CD4-positive, alpha-beta memory T cell (primary cell): ENCODE results near the gene RETREG1. TPM values are rescaled to one million over a fixed set of nuclear protein-coding genes. Genes with fewer than 3 reads are reported as not detected.
"Not testable (repeated sequence)": the region's sequence is repeated elsewhere in the genome, so short reads cannot be mapped to it uniquely, and the experiment has no call there.

ENCODE experiments used
- CTCF ChIA-PET: fragments of 350-600 bp; sonication (Branson Sonifier 250); formaldehyde crosslinking; loops from one replicate; lab custom pipeline; 2021; ENCODE audit warnings: inconsistent platforms; ENCODE audit not compliant: partially characterized antibody; lab: Charles Lee
- POLR2A ChIA-PET: fragments of 350-600 bp; sonication (Branson Sonifier 250); formaldehyde crosslinking; loops from one replicate; lab custom pipeline; 2021; ENCODE audit not compliant: partially characterized antibody; lab: Charles Lee
- DNase-seq, 5 donors: peaks; one replicate each; pipeline versions ENCODE4 v3.0.0 to v3.0.0-alpha.2; 2020 to 2022; ENCODE audit warnings: mixed read lengths in 1 of 5
- H3K27ac ChIP-seq: one replicate; pipeline ENCODE4 v1.7.0; 2013; ENCODE audit warnings: low read depth, low read length
- H3K27me3 ChIP-seq: 2 replicates; pipeline ENCODE4 v1.7.0; 2013; ENCODE audit warnings: mild to moderate bottlenecking, low read length, moderate library complexity; ENCODE audit not compliant: insufficient read depth
- H3K36me3 ChIP-seq: 2 replicates; pipeline ENCODE4 v1.7.0; 2013; ENCODE audit warnings: mild to moderate bottlenecking, low read length, moderate library complexity; ENCODE audit not compliant: insufficient read depth
- H3K4me1 ChIP-seq: 2 replicates; pipeline ENCODE4 v1.7.0; 2013; ENCODE audit warnings: mild to moderate bottlenecking, low read length, moderate library complexity; ENCODE audit not compliant: insufficient read depth
- H3K4me3 ChIP-seq, 2 donors: one replicate each; pipeline ENCODE4 v1.7.0; 2013; ENCODE audit warnings: low read length in 2 of 2, mild to moderate bottlenecking in 1 of 2
- H3K9me3 ChIP-seq, 2 donors: one replicate each; pipeline ENCODE4 v1.7.0; 2013; ENCODE audit warnings: low read length in 2 of 2, control low read depth in 1 of 2; ENCODE audit not compliant: control insufficient read depth in 1 of 2
- H3K27ac Mint-ChIP-seq, 7 donors: one replicate each; pipeline ENCODE4 v1.8.0; 2020 to 2021; ENCODE audit warnings: mixed read lengths in 7 of 7, mild to moderate bottlenecking in 6 of 7, inconsistent platforms in 3 of 7, moderate library complexity in 3 of 7
- H3K27me3 Mint-ChIP-seq, 2 donors: one replicate each; pipeline ENCODE4 v1.8.0; 2020 to 2021; ENCODE audit warnings: mixed read lengths in 2 of 2
- H3K36me3 Mint-ChIP-seq, 2 donors: one replicate each; pipeline ENCODE4 v1.8.0; 2020 to 2021; ENCODE audit warnings: mixed read lengths in 2 of 2, inconsistent platforms in 1 of 2, mild to moderate bottlenecking in 1 of 2
- H3K4me1 Mint-ChIP-seq, 4 donors: one replicate each; pipeline ENCODE4 v1.8.0; 2020 to 2021; ENCODE audit warnings: mixed read lengths in 4 of 4, mild to moderate bottlenecking in 1 of 4
- H3K4me3 Mint-ChIP-seq, 8 donors: one replicate each; pipeline ENCODE4 v1.8.0; 2020 to 2021; ENCODE audit warnings: mixed read lengths in 8 of 8, mild to moderate bottlenecking in 7 of 8, moderate library complexity in 6 of 8, inconsistent platforms in 3 of 8
- H3K9me3 Mint-ChIP-seq, 8 donors: one replicate each; pipeline ENCODE4 v1.8.0; 2020 to 2021; ENCODE audit warnings: mixed read lengths in 8 of 8, mild to moderate bottlenecking in 5 of 8, inconsistent platforms in 3 of 8, moderate library complexity in 1 of 8
- intact Hi-C: fragments of 100-400 bp; cut with micrococcal nuclease; formaldehyde crosslinking; loops from one replicate; pipeline ENCODE4 v1.15.1; 2023
- polyA plus RNA-seq, 2 donors: library from polyadenylated mRNA; unstranded; fragments of 300-500 nt; fragmentation: Illumina TruSeq; gene quantifications; one replicate each; pipeline ENCODE4 v1.2.3, GENCODE V29; 2021
- total RNA-seq, 2 experiments: library from RNA; stranded (reverse); gene quantifications; one replicate each; pipeline ENCODE4 v1.2.3, GENCODE V29; 2021

RETREG1 gene
- total and polyA plus RNA-seq, 4 experiments from 2014 or later, result 26.6 to 79.5 (median 49.3) TPM

DNA sequence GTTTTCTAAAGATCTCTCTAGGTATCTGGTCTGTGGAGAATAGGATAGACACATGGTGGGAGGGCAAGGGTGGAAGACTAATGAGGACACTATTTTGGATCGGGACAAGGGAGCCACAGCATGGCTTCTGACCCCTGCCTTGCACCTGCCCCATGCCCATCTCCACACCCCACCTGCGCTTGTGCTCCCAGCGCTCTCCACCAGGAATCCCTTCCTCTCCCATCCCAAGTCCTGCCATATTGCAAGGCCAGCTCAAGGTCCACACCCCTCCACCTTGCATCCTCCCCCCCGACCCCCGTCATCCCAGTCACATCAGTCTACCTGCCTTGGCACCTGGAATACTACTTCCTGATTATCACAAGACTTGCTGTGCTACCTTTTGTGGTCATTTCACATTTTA is 44.2 kb upstream of the RETREG1 start:
- H3K36me3 ChIP-seq, result no peaks in the 10 kb centered on the region
- Mint-ChIP-seq H3K4me3 (no peak overlapping the region), H3K27ac (no peak overlapping the region), H3K4me1 (no peaks in the 10 kb centered on the region), H3K36me3 (no peaks in the 10 kb centered on the region), H3K9me3 (peaks cover 0 to 4% (median under 1%) of the 10 kb centered on the region in 8 donors), H3K27me3 (peaks cover 3 to 9% of the 10 kb centered on the region in 2 donors)
- ChIA-PET CTCF (interaction anchor here (1.6 kb wide), 1 partner anchor 15 kb away, joined by 5 read pairs; no protein-coding TSS in a partner anchor), POLR2A (no interaction called here)
- H3K4me3 ChIP-seq, result no peak overlapping the region
- no peaks in the 10 kb centered on the region for H3K27me3 ChIP-seq
- DNase-seq, result no peak
- H3K27ac ChIP-seq, result no peak overlapping the region
- intact Hi-C loops, result no loop called here
- no peaks in the 10 kb centered on the region for H3K9me3 ChIP-seq
- no peaks in the 10 kb centered on the region for H3K4me1 ChIP-seq

- Mint-ChIP-seq H3K4me1 (no peaks in the 10 kb centered on the region), H3K4me3 (no peak overlapping the region), H3K9me3 (peaks cover 0 to 4% (median under 1%) of the 10 kb centered on the region in 8 donors), H3K36me3 (no peaks in the 10 kb centered on the region), H3K27ac (no peak overlapping the region), H3K27me3 (peaks cover 3 to 9% of the 10 kb centered on the region in 2 donors)
- DNase-seq, result no peak
- Histone ChIP-seq H3K4me1 (no peaks in the 10 kb centered on the region), H3K36me3 (no peaks in the 10 kb centered on the region), H3K27ac (no peak overlapping the region), H3K4me3 (no peak overlapping the region), H3K9me3 (no peaks in the 10 kb centered on the region), H3K27me3 (no peaks in the 10 kb centered on the region)
- intact Hi-C loops, result no loop called here
- POLR2A ChIA-PET, result no interaction called here
- CTCF ChIA-PET, result interaction anchor here (0.7 kb wide), 1 partner anchor 107 kb away, joined by 3 read pairs; no protein-coding TSS in a partner anchor
Observed at GRCh38 chr5:16659536-16659935, 42.7 kb upstream of the RETREG1 start.

DNA sequence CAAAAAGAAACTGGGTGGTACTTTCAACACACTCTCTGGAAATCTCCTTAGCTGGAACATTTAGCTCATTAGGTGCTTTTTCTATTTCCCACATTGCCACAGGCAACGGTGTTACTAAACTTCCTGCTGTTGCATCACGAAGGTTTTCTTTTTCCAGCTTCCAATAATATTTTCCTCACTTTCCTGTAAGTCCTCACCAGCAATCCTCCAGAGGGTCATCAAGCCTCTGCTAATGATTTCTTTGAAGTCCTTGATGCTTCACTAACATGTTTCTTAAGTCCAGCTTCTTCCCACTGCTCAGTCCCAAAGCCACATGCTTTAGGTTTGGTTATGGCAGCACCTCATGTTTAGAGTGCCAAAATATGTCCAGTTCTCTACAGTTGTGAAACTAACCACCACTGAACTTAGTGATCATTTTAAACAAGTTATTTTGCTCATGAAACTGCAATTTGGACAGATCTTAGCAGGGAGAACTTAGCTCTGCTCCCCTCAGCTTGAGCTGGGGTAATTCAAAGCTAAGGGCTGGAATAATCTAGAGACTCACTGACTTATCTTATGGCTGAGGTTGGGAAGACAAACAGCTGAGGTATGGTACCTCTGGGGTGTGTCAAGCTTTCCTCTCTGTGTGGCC is 39.9 kb upstream of the RETREG1 start:
- Mint-ChIP-seq H3K36me3 (no peaks in the 10 kb centered on the region), H3K4me1 (no peaks in the 10 kb centered on the region), H3K27me3 (peaks cover 3 to 4% of the 10 kb centered on the region in 2 donors), H3K9me3 (peaks cover 0 to 4% (median under 1%) of the 10 kb centered on the region in 8 donors), H3K4me3 (no peak overlapping the region), H3K27ac (no peak overlapping the region)
- no peak overlapping the region for H3K27ac ChIP-seq
- no peaks in the 10 kb centered on the region for H3K9me3 ChIP-seq
- intact Hi-C loops, result no loop called here
- DNase-seq, result no peak
- H3K4me3 ChIP-seq, result no peak overlapping the region
- H3K4me1 ChIP-seq, result no peaks in the 10 kb centered on the region
- H3K27me3 ChIP-seq, result no peaks in the 10 kb centered on the region
- CTCF ChIA-PET, result interaction anchor here (2.0 kb wide), 1 partner anchor 10 kb away, joined by 6 read pairs; no protein-coding TSS in a partner anchor
- no peaks in the 10 kb centered on the region for H3K36me3 ChIP-seq
- POLR2A ChIA-PET, result no interaction called here

GRCh38 chr5:16654647-16655334 is 38.0 kb upstream of the RETREG1 start:
- H3K27me3 Mint-ChIP-seq, result peaks cover 0 to 4% of the 10 kb centered on the region in 2 donors
- no peaks in the 10 kb centered on the region for H3K36me3 ChIP-seq
- no peaks in the 10 kb centered on the region for H3K9me3 ChIP-seq
- intact Hi-C loops, result no loop called here
- peaks cover 0 to 6% (median 2%) of the 10 kb centered on the region in 8 donors for H3K9me3 Mint-ChIP-seq
- no peaks in the 10 kb centered on the region for H3K36me3 Mint-ChIP-seq
- no peak overlapping the region for H3K4me3 ChIP-seq
- H3K27ac ChIP-seq, result no peak overlapping the region
- no peak for DNase-seq
- ChIA-PET CTCF (no interaction called here), POLR2A (no interaction called here)
- H3K27me3 ChIP-seq, result no peaks in the 10 kb centered on the region
- H3K4me3 Mint-ChIP-seq, result no peak overlapping the region
- H3K4me1 ChIP-seq, result no peaks in the 10 kb centered on the region
- no peak overlapping the region for H3K27ac Mint-ChIP-seq
- H3K4me1 Mint-ChIP-seq, result no peaks in the 10 kb centered on the region

DNA sequence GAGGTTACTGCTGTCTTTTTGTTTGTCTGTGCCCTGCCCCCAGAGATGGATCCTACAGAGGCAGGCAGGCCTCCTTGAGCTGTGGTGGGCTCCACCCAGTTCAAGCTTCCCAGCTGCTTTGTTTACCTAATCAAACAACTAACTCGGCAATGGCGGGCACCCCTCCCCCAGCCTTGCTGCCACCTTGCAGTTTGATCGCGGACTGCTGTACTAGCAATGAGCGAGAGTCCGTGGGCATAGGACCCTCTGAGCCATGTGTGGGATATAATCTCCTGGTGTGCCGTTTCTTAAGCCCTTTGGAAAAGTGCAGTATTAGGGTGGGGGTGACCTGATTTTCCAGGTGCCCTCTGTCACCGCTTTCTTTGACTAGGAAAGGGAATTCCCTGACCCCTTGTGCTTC is 31.9 kb upstream of the RETREG1 start:
- H3K36me3 Mint-ChIP-seq, H3K4me1 ChIP-seq, H3K27me3 Mint-ChIP-seq, H3K27me3 ChIP-seq, POLR2A ChIA-PET, H3K27ac Mint-ChIP-seq, DNase-seq, H3K27ac ChIP-seq, H3K9me3 ChIP-seq, H3K36me3 ChIP-seq, CTCF ChIA-PET, H3K4me3 Mint-ChIP-seq, intact Hi-C loops, H3K4me3 ChIP-seq: not testable (repeated sequence)
- Mint-ChIP-seq H3K9me3 (peaks cover 0 to 28% (median 10%) of the 10 kb centered on the region in 8 donors), H3K4me1 (peaks cover 4 to 18% (median 6%) of the 10 kb centered on the region in 4 donors)

DNA sequence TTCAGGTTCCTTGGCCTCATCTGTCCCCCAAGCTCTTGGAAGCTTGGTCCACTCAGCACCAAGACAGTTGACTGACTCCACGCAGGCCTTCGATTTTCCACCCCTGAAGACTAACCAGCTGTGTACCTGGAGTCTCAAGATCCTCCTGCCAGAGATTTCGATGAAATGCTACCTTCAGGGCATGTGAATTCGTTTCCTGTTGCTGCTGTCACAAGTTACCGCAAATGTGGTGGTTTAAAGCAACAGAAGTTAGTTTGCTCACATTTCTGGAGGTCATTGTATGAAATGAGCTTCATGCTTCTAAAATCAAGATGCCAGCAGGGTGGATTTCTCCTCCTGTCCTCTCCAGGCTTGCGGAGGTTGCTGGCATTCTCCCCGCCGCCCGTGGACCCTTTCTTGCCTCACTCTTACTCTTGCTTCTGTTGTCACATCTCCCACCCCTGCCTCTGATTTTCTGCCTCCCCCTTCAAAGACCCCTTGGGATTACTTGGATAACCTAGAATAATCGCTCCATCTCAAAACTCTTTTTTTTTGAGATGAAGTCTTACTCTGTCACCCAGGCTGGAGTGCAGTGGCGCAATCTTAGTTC is 27.6 kb upstream of the RETREG1 start:
- ChIA-PET CTCF (no interaction called here), POLR2A (no interaction called here)
- Histone ChIP-seq H3K27me3 (no peaks in the 10 kb centered on the region), H3K4me1 (no peaks in the 10 kb centered on the region), H3K4me3 (no peak overlapping the region), H3K27ac (no peak overlapping the region), H3K9me3 (no peaks in the 10 kb centered on the region), H3K36me3 (no peaks in the 10 kb centered on the region)
- Mint-ChIP-seq H3K4me3 (peak overlapping the region in 2 of 8 donors; percentile 49 to 60), H3K27ac (peak overlapping the region in 3 of 7 donors; percentile 5 to 68 (median 62)), H3K9me3 (peaks cover 0 to 23% (median 10%) of the 10 kb centered on the region in 8 donors), H3K27me3 (peaks cover 0 to 2% of the 10 kb centered on the region in 2 donors), H3K36me3 (peaks cover 0 to 11% of the 10 kb centered on the region in 2 donors), H3K4me1 (peaks cover 4 to 19% (median 6%) of the 10 kb centered on the region in 4 donors)
- intact Hi-C loops, result no loop called here
- no peak for DNase-seq

DNA sequence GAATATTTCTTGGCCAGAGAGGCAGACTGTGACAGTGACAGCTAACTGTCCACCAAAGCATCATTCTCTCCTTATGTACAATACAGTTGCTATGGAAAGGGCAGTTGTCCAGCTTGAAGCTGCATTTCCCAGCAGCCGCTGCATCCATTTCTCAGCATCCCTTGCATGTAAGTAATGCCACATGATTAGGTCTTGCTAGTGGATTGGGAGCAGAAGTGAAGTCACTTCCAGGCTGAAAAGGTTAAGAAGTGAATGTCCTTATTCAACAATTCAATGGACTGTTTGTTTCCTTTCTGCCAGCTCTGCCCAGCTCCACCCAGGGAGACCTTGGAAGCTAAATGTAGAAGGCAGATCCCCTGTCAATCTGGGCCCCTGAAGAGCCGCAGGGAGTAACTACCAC is 26.1 kb upstream of the RETREG1 start:
- H3K36me3 Mint-ChIP-seq, result peaks cover 0 to 11% of the 10 kb centered on the region in 2 donors
- no peak overlapping the region for H3K4me3 Mint-ChIP-seq
- H3K4me1 Mint-ChIP-seq, result peaks cover 4 to 19% (median 6%) of the 10 kb centered on the region in 4 donors
- intact Hi-C loops, result no loop called here
- no peak for DNase-seq
- Histone ChIP-seq H3K4me3 (no peak overlapping the region), H3K27ac (no peak overlapping the region), H3K4me1 (no peaks in the 10 kb centered on the region), H3K27me3 (no peaks in the 10 kb centered on the region), H3K9me3 (no peaks in the 10 kb centered on the region), H3K36me3 (no peaks in the 10 kb centered on the region)
- ChIA-PET CTCF (no interaction called here), POLR2A (no interaction called here)
- peaks cover 0 to 18% (median 7%) of the 10 kb centered on the region in 8 donors for H3K9me3 Mint-ChIP-seq
- H3K27me3 Mint-ChIP-seq, result peaks cover 0 to 2% of the 10 kb centered on the region in 2 donors
- H3K27ac Mint-ChIP-seq, result no peak overlapping the region
